K562 treated with DMSO at 1 percent for 12 hours (cell line): ENCODE results near the gene C3orf52. TPM values are rescaled to one million over a fixed set of nuclear protein-coding genes. Genes with fewer than 3 reads are reported as not detected.

ENCODE experiments used
- total RNA-seq: library from RNA; unstranded; fragments of 300-600 nt; gene quantifications from 2 replicates; pipeline ENCODE4 v1.2.3, GENCODE V29; 2022; ENCODE audit not compliant: insufficient read depth

Gene C3orf52, protein sequence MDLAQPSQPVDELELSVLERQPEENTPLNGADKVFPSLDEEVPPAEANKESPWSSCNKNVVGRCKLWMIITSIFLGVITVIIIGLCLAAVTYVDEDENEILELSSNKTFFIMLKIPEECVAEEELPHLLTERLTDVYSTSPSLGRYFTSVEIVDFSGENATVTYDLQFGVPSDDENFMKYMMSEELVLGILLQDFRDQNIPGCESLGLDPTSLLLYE
- total RNA-seq, result 1.0 and 3.9 TPM in 2 replicates

DNA sequence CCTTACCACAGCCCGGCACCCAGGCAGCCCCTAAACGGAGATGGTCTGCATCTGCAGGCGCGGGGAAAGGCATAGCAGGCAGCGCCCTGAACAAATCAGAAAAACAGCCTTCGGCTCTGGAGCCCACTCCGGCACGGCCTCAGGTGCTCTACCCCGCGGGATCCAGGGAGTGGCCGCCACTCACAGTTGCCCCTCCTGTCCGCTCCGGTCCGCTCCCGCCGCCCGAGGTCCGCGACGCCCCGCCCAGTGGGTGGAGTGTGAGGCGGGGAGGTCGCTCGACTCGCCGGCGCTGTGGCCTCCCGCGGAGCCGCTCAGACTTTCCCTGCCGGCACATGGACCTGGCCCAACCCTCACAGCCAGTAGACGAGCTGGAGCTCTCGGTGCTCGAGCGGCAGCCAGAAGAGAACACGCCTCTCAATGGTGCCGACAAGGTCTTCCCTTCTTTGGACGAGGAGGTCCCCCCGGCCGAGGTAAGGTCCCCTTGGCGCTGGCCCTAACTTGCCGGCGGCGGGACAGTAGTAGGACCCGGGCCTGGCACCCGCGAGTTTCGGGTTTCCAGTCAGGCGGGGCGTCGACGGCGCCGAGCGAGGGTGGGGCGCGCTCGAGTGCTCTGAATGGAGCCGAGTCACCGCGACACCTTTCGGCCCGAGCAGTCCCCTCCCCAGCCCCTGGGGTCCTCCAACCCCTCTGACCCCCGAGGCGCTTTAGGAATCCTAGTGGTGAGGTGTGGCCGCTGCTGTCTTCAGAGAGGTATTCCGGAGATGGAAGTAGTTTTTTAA, at the start of gene C3orf52:
TSS of gene C3orf52 (plus strand) at position 314 of the 779 bp plus-strand sequence. CDS start at position 333, 19 bp downstream.

DNA sequence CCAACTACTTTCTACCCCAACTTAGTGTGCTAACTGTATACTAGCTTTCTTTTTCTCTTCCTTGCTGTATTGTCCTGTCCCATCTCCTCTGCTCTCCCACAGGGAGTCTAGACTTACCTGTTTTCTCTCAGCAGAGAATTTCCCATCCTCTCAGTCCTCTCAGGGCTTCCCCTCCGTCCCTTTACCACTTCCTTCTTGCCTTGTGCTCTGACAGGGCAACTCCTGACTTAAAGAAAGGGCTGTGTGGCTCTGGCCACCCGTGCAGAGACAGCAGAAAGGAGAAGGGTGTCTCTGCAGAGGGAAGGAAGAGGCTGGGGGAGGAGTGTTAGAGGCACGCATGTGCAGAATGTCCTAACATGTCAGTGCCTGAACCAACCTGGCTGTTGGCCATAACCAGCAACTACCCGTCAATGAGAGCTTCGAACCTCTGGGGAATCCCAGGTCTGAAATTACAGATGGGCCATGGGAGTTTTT, 46.8 kb downstream of the C3orf52 start, which contains the start of gene GCSAM:
TSS of gene GCSAM (minus strand) at position 274 of the 474 bp plus-strand sequence. CDS start at position 146, 128 bp downstream.

Other genes starting within 250 kb of the C3orf52 start
- gene PHLDB2, start 227.1 kb upstream of the C3orf52 start, total RNA-seq, result not detected in 2 replicates
- 9.1 and 15.1 TPM in 2 replicates for gene ABHD10, start 107.4 kb upstream of the C3orf52 start, total RNA-seq
- not detected in 2 replicates for gene TAGLN3, start 87.5 kb upstream of the C3orf52 start, total RNA-seq
- gene TMPRSS7, start 51.7 kb upstream of the C3orf52 start, total RNA-seq, result not detected in 2 replicates
- gene GCSAM, start 46.9 kb downstream of the C3orf52 start, total RNA-seq, result 0.35 TPM in 1 of 2 replicates, not detected in the other
- gene SLC9C1, start 207.8 kb downstream of the C3orf52 start, total RNA-seq, result not detected in 2 replicates
- not detected in 2 replicates for gene CD200, start 246.8 kb downstream of the C3orf52 start, total RNA-seq